ENCODE results near the gene BMP7.

BMP7 gene

GRCh38 chr20:57128044-57128757 is 138.2 kb downstream of the BMP7 start:
- TF ChIP-seq GATA3 (IDR thresholded peaks at IDR 0.05; ENCODE audit: low read depth, low read length) (no peak), GATA2 (IDR thresholded peaks at IDR 0.05; ENCODE audit: low read depth, low read length) (no peak)

DNA sequence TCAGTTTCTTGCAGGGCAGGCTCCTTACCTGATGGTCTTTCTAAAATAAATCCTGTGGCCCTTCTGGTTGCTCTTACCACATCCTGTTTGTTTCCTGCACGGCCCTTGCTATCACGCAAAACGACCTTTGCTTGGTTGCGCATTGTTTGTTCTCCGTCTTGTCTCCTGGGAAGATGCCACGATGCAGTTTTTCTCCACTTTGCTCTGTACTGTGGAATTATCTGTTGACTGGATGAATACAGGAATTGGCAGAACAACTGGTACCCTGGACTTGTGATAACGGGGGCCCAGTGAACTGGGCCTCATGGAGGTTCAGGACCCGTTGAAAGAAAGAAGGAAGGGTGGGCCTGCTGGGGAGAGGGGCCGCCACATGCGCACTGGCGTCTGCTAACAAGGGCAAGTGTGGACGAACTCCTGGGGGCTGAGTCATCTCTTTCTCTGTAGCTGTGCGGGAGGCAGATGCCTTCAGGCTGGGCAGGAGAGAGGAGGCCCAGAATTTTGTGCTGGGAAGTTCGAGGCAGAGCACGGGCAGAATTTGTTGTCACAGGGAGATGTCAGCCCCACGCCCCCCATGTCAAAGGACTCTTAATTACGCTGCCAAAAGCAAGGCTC is 139.9 kb downstream of the BMP7 start:
- TF ChIP-seq GATA3 (IDR thresholded peaks at IDR 0.05; ENCODE audit: low read depth, low read length) = no peak
- no peak for TF ChIP-seq GATA2 (IDR thresholded peaks at IDR 0.05; ENCODE audit: low read depth, low read length)

DNA sequence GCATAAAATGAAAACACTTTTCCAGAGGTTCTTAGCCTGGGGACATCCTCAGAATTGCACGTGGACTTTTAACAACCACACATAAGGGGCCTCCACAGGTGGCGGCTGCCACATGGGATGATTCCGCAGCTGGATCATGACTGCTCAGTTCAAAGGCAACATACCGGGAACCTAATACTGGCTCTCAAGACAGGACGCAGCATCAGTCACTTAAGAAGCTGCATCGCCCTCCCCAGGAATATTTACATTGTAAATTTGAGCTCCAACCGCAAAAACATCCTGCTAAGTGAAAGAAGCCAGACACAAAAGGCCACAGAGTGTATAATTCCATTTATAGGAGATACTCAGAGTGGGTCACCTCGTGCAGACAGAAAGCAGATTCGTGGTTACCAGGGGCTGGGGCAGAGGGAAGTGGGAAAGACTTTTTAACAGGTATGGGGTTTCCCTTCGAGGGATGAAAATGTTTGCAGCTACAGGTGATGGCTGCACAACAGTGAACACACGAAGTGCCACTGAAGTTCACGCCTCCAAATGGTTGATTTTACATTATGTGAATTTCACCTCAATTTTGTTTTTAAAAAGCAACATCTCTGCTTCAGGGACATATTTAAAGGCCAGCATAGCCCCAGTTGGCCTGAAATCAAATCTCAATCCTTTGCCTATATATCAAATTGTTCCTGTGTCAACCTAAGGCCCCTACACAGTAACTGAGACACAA is 141.5 kb downstream of the BMP7 start:
- no peak for TF ChIP-seq GATA3 (IDR thresholded peaks at IDR 0.05; ENCODE audit: low read depth, low read length)
- no peak for TF ChIP-seq GATA2 (IDR thresholded peaks at IDR 0.05; ENCODE audit: low read depth, low read length)

- no peak for TF ChIP-seq GATA3 (IDR thresholded peaks at IDR 0.05; ENCODE audit: low read depth, low read length)
- TF ChIP-seq GATA2 (IDR thresholded peaks at IDR 0.05; ENCODE audit: low read depth, low read length) = no peak
Measured at GRCh38 chr20:57124366-57124765, 142.1 kb downstream of the BMP7 start.

- TF ChIP-seq GATA2 (IDR thresholded peaks at IDR 0.05; ENCODE audit: low read depth, low read length) = no peak
- no peak for TF ChIP-seq GATA3 (IDR thresholded peaks at IDR 0.05; ENCODE audit: low read depth, low read length)
Measured at GRCh38 chr20:57123504-57123903, 142.9 kb downstream of the BMP7 start.

DNA sequence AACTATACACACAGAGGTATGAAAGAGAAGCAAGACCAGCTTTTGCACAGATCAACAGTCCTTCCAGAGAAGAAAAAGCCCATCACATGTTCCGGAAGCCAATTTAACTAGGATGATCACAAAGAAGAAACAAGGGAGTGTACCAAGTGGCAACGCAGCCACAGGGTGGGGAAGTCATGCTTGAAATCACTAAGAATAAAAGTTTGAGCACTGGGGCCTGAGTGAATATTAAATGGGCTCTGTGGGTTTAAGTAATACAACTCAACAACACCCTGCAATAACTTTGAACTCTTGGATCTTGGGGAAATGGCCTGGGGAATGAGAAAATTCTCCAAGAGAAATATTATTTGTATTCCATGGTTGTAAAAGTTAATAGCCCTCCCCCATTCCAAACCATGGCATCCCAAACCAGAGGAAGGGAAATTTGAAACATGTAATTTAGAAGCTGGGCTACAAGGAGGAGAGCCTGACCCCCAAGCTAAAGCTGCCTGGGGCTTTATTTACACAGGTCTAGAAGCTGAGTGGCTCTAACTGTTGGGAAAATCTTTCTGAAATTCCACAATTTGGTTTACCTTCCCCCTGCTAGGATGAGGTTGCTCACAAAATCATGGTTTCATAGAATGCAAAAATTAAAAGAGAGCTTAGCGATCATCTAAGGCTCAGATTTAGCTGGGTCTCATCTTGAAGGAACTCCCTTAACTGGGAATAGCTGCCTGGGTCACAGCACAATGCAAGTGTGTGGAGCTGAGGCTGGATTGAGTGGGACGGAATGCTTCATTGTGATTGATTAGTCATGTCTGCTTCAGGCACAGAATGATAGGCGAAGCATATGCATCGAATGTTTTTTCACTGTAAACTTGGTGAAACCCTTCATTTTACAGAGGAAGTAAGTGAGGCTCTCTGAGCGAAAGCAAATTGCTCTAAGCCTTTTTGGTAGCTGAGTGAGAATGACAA is 143.6 kb downstream of the BMP7 start:
- TF ChIP-seq GATA2 (IDR thresholded peaks at IDR 0.05; ENCODE audit: low read depth, low read length) (no peak), GATA3 (IDR thresholded peaks at IDR 0.05; ENCODE audit: low read depth, low read length) (no peak)

DNA sequence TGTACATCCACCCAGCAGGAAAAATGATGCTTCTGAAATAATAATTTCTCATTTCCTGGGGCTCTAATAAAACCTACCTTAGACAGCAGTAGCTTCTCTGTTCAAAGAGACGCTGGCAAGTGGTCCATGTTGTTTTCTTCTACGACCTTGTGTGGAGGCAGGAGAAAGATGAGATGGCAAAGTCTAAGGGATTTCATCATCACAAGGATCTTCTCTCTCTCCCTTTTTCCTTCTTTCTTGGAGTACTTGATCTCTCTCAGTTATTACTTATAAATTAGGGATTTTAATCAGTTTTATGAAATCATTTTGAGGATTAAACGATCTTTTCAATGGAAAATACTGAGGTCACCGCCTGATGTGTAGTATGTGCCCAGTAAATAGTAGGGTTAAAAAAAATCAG is 147.5 kb downstream of the BMP7 start:
- TF ChIP-seq GATA2 (IDR thresholded peaks at IDR 0.05; ENCODE audit: low read depth, low read length) (no peak), GATA3 (IDR thresholded peaks at IDR 0.05; ENCODE audit: low read depth, low read length) (no peak)

Data from SH-SY5Y (cell line).